Neural progenitor cell (in vitro differentiated cells): Measurements from ENCODE around the gene TSPAN11.

ENCODE experiments used
- EZH2phosphoT487 ChIP-seq: fragments of 200-600 bp; sonication (generic); IDR thresholded peaks from 2 replicates; pipeline ENCODE4 v1.6.1; 2017; ENCODE audit warnings: antibody characterized with exemption
- TF ChIP-seq, protein P1 (sequence below): fragments of 200-600 bp; sonication (generic); IDR thresholded peaks from 2 replicates; pipeline ENCODE4 v1.5.1; 2017; ENCODE audit warnings: antibody characterized with exemption, mild to moderate bottlenecking

DNA sequence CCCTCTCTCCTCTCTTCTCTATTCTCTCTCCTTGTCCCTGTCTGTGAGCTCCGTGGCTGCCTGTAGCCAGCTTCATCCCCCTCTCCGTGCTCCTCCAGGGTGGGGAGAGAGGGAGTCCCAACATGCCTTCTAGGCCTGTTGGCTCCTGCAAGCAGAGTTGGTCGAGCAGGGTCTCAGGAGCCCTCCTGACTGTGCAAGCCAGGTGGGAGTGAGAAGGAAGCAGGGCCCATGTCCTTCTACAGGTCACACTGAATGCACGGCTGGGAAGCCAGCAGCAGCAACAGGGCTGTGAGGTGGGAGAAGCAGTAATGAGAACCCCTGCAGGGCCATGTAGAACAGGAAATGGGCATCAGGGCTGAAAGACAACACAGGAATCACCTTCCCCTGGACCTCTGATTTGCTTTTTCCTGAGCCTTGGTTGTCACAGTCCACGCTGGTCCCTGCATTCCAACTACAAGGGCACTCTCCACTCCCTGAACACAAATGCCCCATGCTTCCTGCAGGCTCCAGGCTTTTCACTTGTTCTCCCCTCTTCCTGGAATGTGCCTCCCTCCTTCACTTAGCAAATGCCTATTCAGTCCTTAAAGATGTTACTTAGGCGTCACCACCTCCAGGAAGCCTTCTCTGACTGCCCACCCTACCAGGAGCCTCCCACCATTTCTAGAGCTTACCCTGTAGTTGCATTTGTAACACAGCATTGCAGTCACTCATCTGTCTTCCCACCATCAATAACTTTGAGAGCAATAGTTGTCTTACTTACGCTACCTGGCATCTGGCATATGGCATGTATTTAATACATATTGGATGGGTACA is 51.2 kb downstream of the TSPAN11 start:
- TF ChIP-seq, protein P1, sequence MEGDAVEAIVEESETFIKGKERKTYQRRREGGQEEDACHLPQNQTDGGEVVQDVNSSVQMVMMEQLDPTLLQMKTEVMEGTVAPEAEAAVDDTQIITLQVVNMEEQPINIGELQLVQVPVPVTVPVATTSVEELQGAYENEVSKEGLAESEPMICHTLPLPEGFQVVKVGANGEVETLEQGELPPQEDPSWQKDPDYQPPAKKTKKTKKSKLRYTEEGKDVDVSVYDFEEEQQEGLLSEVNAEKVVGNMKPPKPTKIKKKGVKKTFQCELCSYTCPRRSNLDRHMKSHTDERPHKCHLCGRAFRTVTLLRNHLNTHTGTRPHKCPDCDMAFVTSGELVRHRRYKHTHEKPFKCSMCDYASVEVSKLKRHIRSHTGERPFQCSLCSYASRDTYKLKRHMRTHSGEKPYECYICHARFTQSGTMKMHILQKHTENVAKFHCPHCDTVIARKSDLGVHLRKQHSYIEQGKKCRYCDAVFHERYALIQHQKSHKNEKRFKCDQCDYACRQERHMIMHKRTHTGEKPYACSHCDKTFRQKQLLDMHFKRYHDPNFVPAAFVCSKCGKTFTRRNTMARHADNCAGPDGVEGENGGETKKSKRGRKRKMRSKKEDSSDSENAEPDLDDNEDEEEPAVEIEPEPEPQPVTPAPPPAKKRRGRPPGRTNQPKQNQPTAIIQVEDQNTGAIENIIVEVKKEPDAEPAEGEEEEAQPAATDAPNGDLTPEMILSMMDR, result no peak
- no peak for TF ChIP-seq EZH2phosphoT487
